ENCODE measurements around the gene RBM5. TPM values are rescaled to one million over a fixed set of nuclear protein-coding genes. Genes with fewer than 3 reads are reported as not detected.

RBM5 gene
- total and polyA plus RNA-seq, 2 experiments from 2014 or later, result 44.9 to 111 TPM

- Mint-ChIP-seq H3K36me3 (ENCODE audit: low read depth) (peaks cover 34% of the 10 kb centered on the region; the same call in 2 of the 3 replicates), H3K9me3 (no peaks in the 10 kb centered on the region), H3K4me1 (peaks cover 52% of the 10 kb centered on the region), H3K27me3 (ENCODE audit: insufficient read depth, low read depth, poor library complexity) (peaks cover 8% of the 10 kb centered on the region), H3K27ac (no peak overlapping the region), H3K4me3 (no peak overlapping the region)
- no peaks in the 10 kb centered on the region for H3K27me3 ChIP-seq (ENCODE audit: insufficient read depth)
- no peak overlapping the region for H3K4me2 ChIP-seq
- no peaks in the 10 kb centered on the region for H3K9me2 ChIP-seq (ENCODE audit: insufficient read depth)
- peaks cover 40% of the 10 kb centered on the region for H3K4me1 ChIP-seq (ENCODE audit: insufficient read depth)
- H2AFZ ChIP-seq, result no peak overlapping the region
- H3K4me3 ChIP-seq, result no peak overlapping the region
- 0 out of 2 replicates have a peak, but pooled peaks cover 2% of the 10 kb centered on the region for H3F3A ChIP-seq (replicated peaks; ENCODE audit: low read depth)
- TF ChIP-seq REST (IDR thresholded peaks at IDR 0.05; ENCODE audit: unreplicated experiment) (no peak), CREB1 (CRISPR knock-in tag; IDR thresholded peaks at IDR 0.05; ENCODE audit: low read depth) (no peak), ZNF331 (CRISPR knock-in tag; IDR thresholded peaks at IDR 0.05; ENCODE audit: low read depth) (no peak), STAT1 (IDR thresholded peaks at IDR 0.05; ENCODE audit: unreplicated experiment) (no peak), JUNB (IDR thresholded peaks at IDR 0.05; ENCODE audit: unreplicated experiment) (no peak), EZH2 (IDR thresholded peaks at IDR 0.05; ENCODE audit: low read depth, unreplicated experiment) (no peak), NANOG (IDR thresholded peaks at IDR 0.05; ENCODE audit: borderline replicate concordance) (no peak), POLR2AphosphoS5 (IDR thresholded peaks at IDR 0.05; ENCODE audit: low read depth) (no peak), EZH2phosphoT487 (IDR thresholded peaks at IDR 0.05; ENCODE audit: unreplicated experiment) (no peak), CTCF (conservative IDR thresholded peaks at IDR 0.05; ENCODE audit: low read depth in 2 of 2) (no peak), ZNF114 (CRISPR knock-in tag; IDR thresholded peaks at IDR 0.05) (no peak), ZNF462 (CRISPR knock-in tag; IDR thresholded peaks at IDR 0.05) (no peak), ETS1 (IDR thresholded peaks at IDR 0.05) (no peak)
- H3K27ac ChIP-seq (ENCODE audit: low read depth), result no peak overlapping the region
- H4K20me1 ChIP-seq (replicated peaks; ENCODE audit: insufficient read depth), result peaks cover 8% of the 10 kb centered on the region; the same call in 1 of the 2 replicates
- peaks cover 30% of the 10 kb centered on the region for H3K79me2 ChIP-seq (replicated peaks; ENCODE audit: insufficient read depth)
- peaks cover 12% of the 10 kb centered on the region; the same call in 1 of the 2 replicates for H3K36me3 ChIP-seq (ENCODE audit: insufficient read depth)
- no peak for DNase-seq (ENCODE audit: low spot score)
- ATAC-seq, result no peak
Measured at GRCh38 chr3:50163572-50164455, 75.1 kb downstream of the RBM5 start.
